ENCODE data around the gene ACCSL. TPM values are rescaled to one million over a fixed set of nuclear protein-coding genes. Genes with fewer than 3 reads are reported as not detected.

The ACCSL gene
- polyA plus RNA-seq, 1 donor (not counting 4 experiments of a cell fraction or from before 2014, with no cell fraction given) = not detected

- no peaks in the 10 kb centered on the region for H4K20me1 ChIP-seq (ENCODE audit: control insufficient read depth, extremely low read depth, insufficient read depth, low read length)
Observed at GRCh38 chr11:44030996-44031395, 16.8 kb upstream of the ACCSL start.

GRCh38 chr11:44031549-44031948, 16.2 kb upstream of the ACCSL start:
- H3K27me3 ChIP-seq (ENCODE audit: control insufficient read depth, extremely low read depth, insufficient read depth, low read length) = peaks cover 5% of the 10 kb centered on the region
- H3K79me2 ChIP-seq (ENCODE audit: control insufficient read depth, insufficient read depth, low read length) = no peaks in the 10 kb centered on the region
- H3K9me3 ChIP-seq (ENCODE audit: control insufficient read depth, low read depth, low read length) = no peaks in the 10 kb centered on the region
- H3K4me2 ChIP-seq (ENCODE audit: control insufficient read depth, extremely low read depth, insufficient read depth, low read depth, low read length) = no peak overlapping the region
- H4K20me1 ChIP-seq (ENCODE audit: control insufficient read depth, extremely low read depth, insufficient read depth, low read length) = no peaks in the 10 kb centered on the region
- no peaks in the 10 kb centered on the region for H3K36me3 ChIP-seq (ENCODE audit: control insufficient read depth in 2 of 2, extremely low read depth in 1 of 2, insufficient read depth in 2 of 2, low read length in 2 of 2)
- no peak for DNase-seq (ENCODE audit: low read depth, low spot score)
- H3K9ac ChIP-seq (ENCODE audit: control insufficient read depth, extremely low read depth, insufficient read depth, low read length) = no peak overlapping the region
- H3K9me1 ChIP-seq (ENCODE audit: control insufficient read depth, extremely low read depth, insufficient read depth, low read length) = no peaks in the 10 kb centered on the region
- TF ChIP-seq CTCF (optimal IDR thresholded peaks at IDR 0.05 in 1 of 3, IDR thresholded peaks at IDR 0.05 in 1 of 3, conservative IDR thresholded peaks at IDR 0.05 in 1 of 3; ENCODE audit: extremely low read depth in 1 of 3, insufficient read depth in 2 of 3, low read length in 3 of 3) = no peak
- no peak for TF ChIP-seq EZH2 (IDR thresholded peaks at IDR 0.05; ENCODE audit: low read length)
- FAIRE-seq = no peak
- H3K4me3 ChIP-seq (ENCODE audit: control insufficient read depth in 2 of 3, extremely low read depth in 1 of 3, insufficient read depth in 2 of 3, low read depth in 1 of 3, low read length in 3 of 3) = no peak overlapping the region
- H3K27ac ChIP-seq (ENCODE audit: control insufficient read depth, insufficient read depth, low read length) = no peak overlapping the region
- H3K4me1 ChIP-seq (ENCODE audit: control insufficient read depth, extremely low read depth, insufficient read depth, low read length) = no peaks in the 10 kb centered on the region
- no peak overlapping the region for H2AFZ ChIP-seq (ENCODE audit: control insufficient read depth, low read length)
- dilution Hi-C loops (cut with MboI; ENCODE audit: extremely low pct_ligation_motif_present, low sequenced_read_pairs) = no loop called here

More at GRCh38 chr11:44030996-44031395, 16.8 kb upstream of the ACCSL start:
- no peaks in the 10 kb centered on the region for H3K4me1 ChIP-seq (ENCODE audit: control insufficient read depth, extremely low read depth, insufficient read depth, low read length)
- H3K79me2 ChIP-seq (ENCODE audit: control insufficient read depth, insufficient read depth, low read length) = no peaks in the 10 kb centered on the region
- TF ChIP-seq EZH2 (IDR thresholded peaks at IDR 0.05; ENCODE audit: low read length) (no peak), CTCF (optimal IDR thresholded peaks at IDR 0.05 in 1 of 3, IDR thresholded peaks at IDR 0.05 in 1 of 3, conservative IDR thresholded peaks at IDR 0.05 in 1 of 3; ENCODE audit: extremely low read depth in 1 of 3, insufficient read depth in 2 of 3, low read length in 3 of 3) (no peak)
- peaks cover 5% of the 10 kb centered on the region for H3K27me3 ChIP-seq (ENCODE audit: control insufficient read depth, extremely low read depth, insufficient read depth, low read length)
- H3K4me3 ChIP-seq (ENCODE audit: control insufficient read depth in 2 of 3, extremely low read depth in 1 of 3, insufficient read depth in 2 of 3, low read depth in 1 of 3, low read length in 3 of 3) = no peak overlapping the region
- FAIRE-seq = no peak
- no peaks in the 10 kb centered on the region for H3K36me3 ChIP-seq (ENCODE audit: control insufficient read depth in 2 of 2, extremely low read depth in 1 of 2, insufficient read depth in 2 of 2, low read length in 2 of 2)
- DNase-seq (ENCODE audit: low read depth, low spot score) = no peak
- no peak overlapping the region for H3K9ac ChIP-seq (ENCODE audit: control insufficient read depth, extremely low read depth, insufficient read depth, low read length)
- dilution Hi-C loops (cut with MboI; ENCODE audit: extremely low pct_ligation_motif_present, low sequenced_read_pairs) = no loop called here
- no peaks in the 10 kb centered on the region for H3K9me1 ChIP-seq (ENCODE audit: control insufficient read depth, extremely low read depth, insufficient read depth, low read length)
- no peaks in the 10 kb centered on the region for H3K9me3 ChIP-seq (ENCODE audit: control insufficient read depth, low read depth, low read length)
- no peak overlapping the region for H3K27ac ChIP-seq (ENCODE audit: control insufficient read depth, insufficient read depth, low read length)
- H3K4me2 ChIP-seq (ENCODE audit: control insufficient read depth, extremely low read depth, insufficient read depth, low read depth, low read length) = no peak overlapping the region
- H2AFZ ChIP-seq (ENCODE audit: control insufficient read depth, low read length) = no peak overlapping the region
